HepG2 (cell line): Measurements from ENCODE around the gene HEBP1. TPM values are rescaled to one million over a fixed set of nuclear protein-coding genes. Genes with fewer than 3 reads are reported as not detected.

ENCODE experiments used
- FOXJ3 ChIP-seq: sonication (generic); formaldehyde crosslinking; IDR thresholded peaks from 2 replicates; pipeline ENCODE4 v1.4.0; 2020; ENCODE audit warnings: missing genetic modification reagents, mild to moderate bottlenecking, borderline replicate concordance
- HNRNPLL ChIP-seq: fragments of 200-400 bp; formaldehyde crosslinking; IDR thresholded peaks from 2 replicates; pipeline ENCODE4 v1.6.1; 2017; ENCODE audit warnings: mild to moderate bottlenecking, low read depth, low read length; ENCODE audit not compliant: poor library complexity, severe bottlenecking
- IRF2 ChIP-seq: IDR thresholded peaks from 2 replicates; pipeline ENCODE4 v1.6.1; 2018; ENCODE audit warnings: missing genetic modification reagents, missing compliant biosample characterization
- KAT7 ChIP-seq: IDR thresholded peaks from 2 replicates; pipeline ENCODE4 v1.6.1; 2018; ENCODE audit warnings: borderline replicate concordance, missing compliant biosample characterization
- MED8 ChIP-seq: sonication (generic); formaldehyde crosslinking; IDR thresholded peaks from 2 replicates; pipeline ENCODE4 v1.8.1; 2023; ENCODE audit warnings: mild to moderate bottlenecking, missing genetic modification reagents; ENCODE audit not compliant: insufficient replicate concordance
- PHF8 ChIP-seq: sonication (generic); formaldehyde crosslinking; IDR thresholded peaks from 2 replicates; pipeline ENCODE4 v1.5.0; 2020; ENCODE audit warnings: missing genetic modification reagents
- SIX4 ChIP-seq: sonication (generic); formaldehyde crosslinking; IDR thresholded peaks from 2 replicates; pipeline ENCODE4 v1.4.0; 2020; ENCODE audit warnings: missing genetic modification reagents
- TAF1 ChIP-seq: sonication (generic); formaldehyde crosslinking; IDR thresholded peaks from 2 replicates; pipeline ENCODE4 v1.4.0; 2020; ENCODE audit warnings: missing genetic modification reagents
- YEATS2 ChIP-seq: sonication (generic); formaldehyde crosslinking; IDR thresholded peaks from 2 replicates; pipeline ENCODE4 v1.4.0; 2020; ENCODE audit warnings: missing genetic modification reagents, borderline replicate concordance
- ZFY ChIP-seq: sonication (generic); formaldehyde crosslinking; IDR thresholded peaks from 2 replicates; pipeline ENCODE4 v1.4.0; 2020; ENCODE audit warnings: missing genetic modification reagents
- polyA plus RNA-seq, 8 experiments: library from polyadenylated mRNA; depleted of rRNA in 3 of 8; stranded (reverse) in 7 of 8; unstranded in 1 of 8; fragments of >200 nt; fragmentation: Illumina TruSeq in 4 of 8; extraction: Trizol in 4 of 8; gene quantifications; 2 replicates each; pipeline versions ENCODE4 v1.2.1 to v1.2.3, GENCODE V29; 2011 to 2016; ENCODE audit warnings: low read depth in 4 of 8, missing spikeins in 1 of 8, mixed read lengths in 1 of 8; ENCODE audit not compliant: insufficient read depth in 1 of 8
- total RNA-seq, 5 experiments: library from RNA; depleted of rRNA; stranded (reverse); fragments of >200 nt; fragmentation: Illumina TruSeq; extraction: Trizol; gene quantifications; 2 replicates each; pipeline ENCODE4 v1.2.3, GENCODE V29; 2016; ENCODE audit warnings: low read depth in 1 of 5
- TF ChIP-seq, protein P1 (sequence below): sonication (generic); formaldehyde crosslinking; IDR thresholded peaks from 2 replicates; pipeline ENCODE4 v1.4.0; 2020; ENCODE audit warnings: missing genetic modification reagents
- TF ChIP-seq, protein P2 (sequence below): sonication (generic); formaldehyde crosslinking; IDR thresholded peaks from 2 replicates; pipeline ENCODE4 v1.4.0; 2020; ENCODE audit warnings: missing genetic modification reagents
- TF ChIP-seq, protein P3 (sequence below): sonication (generic); formaldehyde crosslinking; IDR thresholded peaks from 2 replicates; pipeline ENCODE4 v1.5.0; 2020; ENCODE audit warnings: mild to moderate bottlenecking, missing genetic modification reagents, borderline replicate concordance
- TF ChIP-seq, protein P4 (sequence below): sonication (generic); formaldehyde crosslinking; IDR thresholded peaks from 2 replicates; pipeline ENCODE4 v1.4.0; 2020; ENCODE audit warnings: missing genetic modification reagents
- TF ChIP-seq, protein P5 (sequence below): sonication (generic); formaldehyde crosslinking; IDR thresholded peaks from 2 replicates; pipeline ENCODE4 v1.5.0; 2020; ENCODE audit warnings: missing genetic modification reagents

HEBP1 gene
- total and polyA plus RNA-seq, 2 of the 13 experiments (the other 11 are each of a cell fraction or from before 2014, with no cell fraction given), result 7.8 to 9.4 TPM

DNA sequence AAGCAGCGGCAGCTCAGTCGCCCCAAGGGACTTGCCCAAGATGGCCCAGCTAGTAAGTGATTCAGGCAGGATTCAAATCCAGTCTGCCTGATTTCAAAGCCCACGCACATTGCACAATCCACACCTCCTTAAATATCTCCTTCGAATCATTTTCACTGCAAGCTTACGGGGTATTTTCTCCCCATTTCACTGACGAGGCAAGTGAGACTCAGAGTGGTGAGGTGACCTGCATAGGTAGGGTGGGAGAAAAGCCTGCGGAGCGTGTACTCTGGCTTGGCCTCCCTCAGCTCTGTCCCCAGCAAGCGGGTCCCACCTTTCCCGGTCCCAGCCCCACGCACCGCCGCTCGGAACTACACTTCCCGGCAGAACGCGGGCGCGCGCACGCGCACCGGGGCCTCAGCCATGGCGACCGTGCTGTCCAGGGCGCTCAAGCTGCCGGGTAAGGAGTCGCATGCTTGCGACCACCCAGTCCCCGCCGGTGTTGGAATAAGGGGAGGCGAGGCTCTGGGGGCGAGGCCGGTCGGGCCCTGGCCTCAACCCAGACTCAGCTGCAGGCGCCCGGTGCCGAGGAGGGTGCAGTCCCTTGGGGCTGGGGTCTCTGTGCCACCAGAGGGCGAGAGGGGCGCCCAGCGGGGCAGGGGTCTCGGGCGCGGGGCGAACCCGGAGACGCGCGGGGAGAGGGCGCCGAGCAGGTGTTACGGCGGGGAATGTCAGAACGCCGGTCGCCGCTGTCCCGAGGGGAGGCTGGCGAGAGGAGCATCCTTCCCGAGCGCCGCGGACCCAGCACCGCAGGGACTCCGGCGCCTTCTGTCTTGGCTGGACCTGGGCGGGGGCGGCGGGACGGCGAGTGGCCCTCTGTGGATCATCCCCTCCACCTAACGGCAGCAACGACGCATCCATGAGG, 44.2 kb upstream of the HEBP1 start, which contains the start of gene FAM234B (continued):
- TF ChIP-seq YEATS2 (CRISPR knock-in tag) (peak; percentile 58; the same call in 1 of the 2 replicates), ZFY (CRISPR knock-in tag) (peak; percentile 58; the same call in 1 of the 2 replicates), SIX4 (CRISPR knock-in tag) (0 out of 2 replicates have a peak, but pooled peaks have one; percentile 19), MED8 (no peak), FOXJ3 (CRISPR knock-in tag) (0 out of 2 replicates have a peak, but pooled peaks have one; percentile 14), IRF2 (CRISPR knock-in tag) (peak; percentile 38; the same call in 1 of the 2 replicates), KAT7 (CRISPR knock-in tag) (peak; percentile 89; the same call in 1 of the 2 replicates), HNRNPLL (peak; percentile 37), TAF1 (CRISPR knock-in tag) (peak; percentile 87), PHF8 (CRISPR knock-in tag) (peak; percentile 89)
- TF ChIP-seq, protein P1, sequence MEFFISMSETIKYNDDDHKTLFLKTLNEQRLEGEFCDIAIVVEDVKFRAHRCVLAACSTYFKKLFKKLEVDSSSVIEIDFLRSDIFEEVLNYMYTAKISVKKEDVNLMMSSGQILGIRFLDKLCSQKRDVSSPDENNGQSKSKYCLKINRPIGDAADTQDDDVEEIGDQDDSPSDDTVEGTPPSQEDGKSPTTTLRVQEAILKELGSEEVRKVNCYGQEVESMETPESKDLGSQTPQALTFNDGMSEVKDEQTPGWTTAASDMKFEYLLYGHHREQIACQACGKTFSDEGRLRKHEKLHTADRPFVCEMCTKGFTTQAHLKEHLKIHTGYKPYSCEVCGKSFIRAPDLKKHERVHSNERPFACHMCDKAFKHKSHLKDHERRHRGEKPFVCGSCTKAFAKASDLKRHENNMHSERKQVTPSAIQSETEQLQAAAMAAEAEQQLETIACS (CRISPR knock-in tag), result peak; percentile 83
- TF ChIP-seq, protein P2, sequence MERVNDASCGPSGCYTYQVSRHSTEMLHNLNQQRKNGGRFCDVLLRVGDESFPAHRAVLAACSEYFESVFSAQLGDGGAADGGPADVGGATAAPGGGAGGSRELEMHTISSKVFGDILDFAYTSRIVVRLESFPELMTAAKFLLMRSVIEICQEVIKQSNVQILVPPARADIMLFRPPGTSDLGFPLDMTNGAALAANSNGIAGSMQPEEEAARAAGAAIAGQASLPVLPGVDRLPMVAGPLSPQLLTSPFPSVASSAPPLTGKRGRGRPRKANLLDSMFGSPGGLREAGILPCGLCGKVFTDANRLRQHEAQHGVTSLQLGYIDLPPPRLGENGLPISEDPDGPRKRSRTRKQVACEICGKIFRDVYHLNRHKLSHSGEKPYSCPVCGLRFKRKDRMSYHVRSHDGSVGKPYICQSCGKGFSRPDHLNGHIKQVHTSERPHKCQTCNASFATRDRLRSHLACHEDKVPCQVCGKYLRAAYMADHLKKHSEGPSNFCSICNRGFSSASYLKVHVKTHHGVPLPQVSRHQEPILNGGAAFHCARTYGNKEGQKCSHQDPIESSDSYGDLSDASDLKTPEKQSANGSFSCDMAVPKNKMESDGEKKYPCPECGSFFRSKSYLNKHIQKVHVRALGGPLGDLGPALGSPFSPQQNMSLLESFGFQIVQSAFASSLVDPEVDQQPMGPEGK (CRISPR knock-in tag), result peak; percentile 51; the same call in 1 of the 2 replicates
- TF ChIP-seq, protein P3, sequence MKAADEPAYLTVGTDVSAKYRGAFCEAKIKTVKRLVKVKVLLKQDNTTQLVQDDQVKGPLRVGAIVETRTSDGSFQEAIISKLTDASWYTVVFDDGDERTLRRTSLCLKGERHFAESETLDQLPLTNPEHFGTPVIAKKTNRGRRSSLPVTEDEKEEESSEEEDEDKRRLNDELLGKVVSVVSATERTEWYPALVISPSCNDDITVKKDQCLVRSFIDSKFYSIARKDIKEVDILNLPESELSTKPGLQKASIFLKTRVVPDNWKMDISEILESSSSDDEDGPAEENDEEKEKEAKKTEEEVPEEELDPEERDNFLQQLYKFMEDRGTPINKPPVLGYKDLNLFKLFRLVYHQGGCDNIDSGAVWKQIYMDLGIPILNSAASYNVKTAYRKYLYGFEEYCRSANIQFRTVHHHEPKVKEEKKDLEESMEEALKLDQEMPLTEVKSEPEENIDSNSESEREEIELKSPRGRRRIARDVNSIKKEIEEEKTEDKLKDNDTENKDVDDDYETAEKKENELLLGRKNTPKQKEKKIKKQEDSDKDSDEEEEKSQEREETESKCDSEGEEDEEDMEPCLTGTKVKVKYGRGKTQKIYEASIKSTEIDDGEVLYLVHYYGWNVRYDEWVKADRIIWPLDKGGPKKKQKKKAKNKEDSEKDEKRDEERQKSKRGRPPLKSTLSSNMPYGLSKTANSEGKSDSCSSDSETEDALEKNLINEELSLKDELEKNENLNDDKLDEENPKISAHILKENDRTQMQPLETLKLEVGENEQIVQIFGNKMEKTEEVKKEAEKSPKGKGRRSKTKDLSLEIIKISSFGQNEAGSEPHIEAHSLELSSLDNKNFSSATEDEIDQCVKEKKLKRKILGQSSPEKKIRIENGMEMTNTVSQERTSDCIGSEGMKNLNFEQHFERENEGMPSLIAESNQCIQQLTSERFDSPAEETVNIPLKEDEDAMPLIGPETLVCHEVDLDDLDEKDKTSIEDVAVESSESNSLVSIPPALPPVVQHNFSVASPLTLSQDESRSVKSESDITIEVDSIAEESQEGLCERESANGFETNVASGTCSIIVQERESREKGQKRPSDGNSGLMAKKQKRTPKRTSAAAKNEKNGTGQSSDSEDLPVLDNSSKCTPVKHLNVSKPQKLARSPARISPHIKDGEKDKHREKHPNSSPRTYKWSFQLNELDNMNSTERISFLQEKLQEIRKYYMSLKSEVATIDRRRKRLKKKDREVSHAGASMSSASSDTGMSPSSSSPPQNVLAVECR (CRISPR knock-in tag), result peak; percentile 78
- TF ChIP-seq, protein P4, sequence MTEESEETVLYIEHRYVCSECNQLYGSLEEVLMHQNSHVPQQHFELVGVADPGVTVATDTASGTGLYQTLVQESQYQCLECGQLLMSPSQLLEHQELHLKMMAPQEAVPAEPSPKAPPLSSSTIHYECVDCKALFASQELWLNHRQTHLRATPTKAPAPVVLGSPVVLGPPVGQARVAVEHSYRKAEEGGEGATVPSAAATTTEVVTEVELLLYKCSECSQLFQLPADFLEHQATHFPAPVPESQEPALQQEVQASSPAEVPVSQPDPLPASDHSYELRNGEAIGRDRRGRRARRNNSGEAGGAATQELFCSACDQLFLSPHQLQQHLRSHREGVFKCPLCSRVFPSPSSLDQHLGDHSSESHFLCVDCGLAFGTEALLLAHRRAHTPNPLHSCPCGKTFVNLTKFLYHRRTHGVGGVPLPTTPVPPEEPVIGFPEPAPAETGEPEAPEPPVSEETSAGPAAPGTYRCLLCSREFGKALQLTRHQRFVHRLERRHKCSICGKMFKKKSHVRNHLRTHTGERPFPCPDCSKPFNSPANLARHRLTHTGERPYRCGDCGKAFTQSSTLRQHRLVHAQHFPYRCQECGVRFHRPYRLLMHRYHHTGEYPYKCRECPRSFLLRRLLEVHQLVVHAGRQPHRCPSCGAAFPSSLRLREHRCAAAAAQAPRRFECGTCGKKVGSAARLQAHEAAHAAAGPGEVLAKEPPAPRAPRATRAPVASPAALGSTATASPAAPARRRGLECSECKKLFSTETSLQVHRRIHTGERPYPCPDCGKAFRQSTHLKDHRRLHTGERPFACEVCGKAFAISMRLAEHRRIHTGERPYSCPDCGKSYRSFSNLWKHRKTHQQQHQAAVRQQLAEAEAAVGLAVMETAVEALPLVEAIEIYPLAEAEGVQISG, result peak; percentile 77
- TF ChIP-seq, protein P5, sequence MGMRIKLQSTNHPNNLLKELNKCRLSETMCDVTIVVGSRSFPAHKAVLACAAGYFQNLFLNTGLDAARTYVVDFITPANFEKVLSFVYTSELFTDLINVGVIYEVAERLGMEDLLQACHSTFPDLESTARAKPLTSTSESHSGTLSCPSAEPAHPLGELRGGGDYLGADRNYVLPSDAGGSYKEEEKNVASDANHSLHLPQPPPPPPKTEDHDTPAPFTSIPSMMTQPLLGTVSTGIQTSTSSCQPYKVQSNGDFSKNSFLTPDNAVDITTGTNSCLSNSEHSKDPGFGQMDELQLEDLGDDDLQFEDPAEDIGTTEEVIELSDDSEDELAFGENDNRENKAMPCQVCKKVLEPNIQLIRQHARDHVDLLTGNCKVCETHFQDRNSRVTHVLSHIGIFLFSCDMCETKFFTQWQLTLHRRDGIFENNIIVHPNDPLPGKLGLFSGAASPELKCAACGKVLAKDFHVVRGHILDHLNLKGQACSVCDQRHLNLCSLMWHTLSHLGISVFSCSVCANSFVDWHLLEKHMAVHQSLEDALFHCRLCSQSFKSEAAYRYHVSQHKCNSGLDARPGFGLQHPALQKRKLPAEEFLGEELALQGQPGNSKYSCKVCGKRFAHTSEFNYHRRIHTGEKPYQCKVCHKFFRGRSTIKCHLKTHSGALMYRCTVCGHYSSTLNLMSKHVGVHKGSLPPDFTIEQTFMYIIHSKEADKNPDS (CRISPR knock-in tag), result no peak
